Measurements from ENCODE around the gene PEAR1.

The PEAR1 gene

DNA sequence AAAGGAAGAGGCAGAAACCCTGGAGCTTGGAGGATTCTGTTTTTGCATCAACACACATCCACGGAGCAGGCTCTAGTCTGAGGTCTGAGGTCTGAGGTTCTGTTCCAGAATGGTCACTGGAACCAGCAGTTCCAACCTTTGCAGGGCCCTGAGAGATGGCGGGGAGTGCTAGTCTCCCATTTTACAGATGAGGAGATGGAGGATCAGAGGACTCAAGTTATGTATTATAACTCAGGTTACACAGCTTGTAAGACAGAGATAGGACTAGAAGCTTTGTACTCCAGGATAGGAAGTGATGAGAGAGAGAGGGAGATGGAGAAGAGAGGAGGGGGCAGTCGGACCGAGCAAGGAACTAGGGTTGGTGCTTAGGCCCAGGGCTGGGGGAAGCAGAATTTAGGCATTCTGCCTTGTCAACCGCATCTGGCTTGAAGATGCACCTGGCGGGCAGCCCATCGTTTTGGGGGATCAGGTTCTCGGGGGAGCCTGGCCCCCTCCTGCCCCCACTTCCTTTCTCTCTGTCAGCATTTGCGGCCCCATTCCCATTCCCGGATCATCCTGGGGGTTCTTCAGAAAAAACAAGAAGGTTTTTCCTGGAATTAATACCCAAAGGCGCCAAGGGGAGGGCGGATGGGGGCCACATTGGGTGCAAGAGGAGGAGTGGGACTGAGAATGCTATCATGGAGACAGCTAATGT, 5.6 kb downstream of the PEAR1 start:
- in situ Hi-C loops (cut with MboI; ENCODE audit: low sequenced_read_pairs) = no loop called here

DNA sequence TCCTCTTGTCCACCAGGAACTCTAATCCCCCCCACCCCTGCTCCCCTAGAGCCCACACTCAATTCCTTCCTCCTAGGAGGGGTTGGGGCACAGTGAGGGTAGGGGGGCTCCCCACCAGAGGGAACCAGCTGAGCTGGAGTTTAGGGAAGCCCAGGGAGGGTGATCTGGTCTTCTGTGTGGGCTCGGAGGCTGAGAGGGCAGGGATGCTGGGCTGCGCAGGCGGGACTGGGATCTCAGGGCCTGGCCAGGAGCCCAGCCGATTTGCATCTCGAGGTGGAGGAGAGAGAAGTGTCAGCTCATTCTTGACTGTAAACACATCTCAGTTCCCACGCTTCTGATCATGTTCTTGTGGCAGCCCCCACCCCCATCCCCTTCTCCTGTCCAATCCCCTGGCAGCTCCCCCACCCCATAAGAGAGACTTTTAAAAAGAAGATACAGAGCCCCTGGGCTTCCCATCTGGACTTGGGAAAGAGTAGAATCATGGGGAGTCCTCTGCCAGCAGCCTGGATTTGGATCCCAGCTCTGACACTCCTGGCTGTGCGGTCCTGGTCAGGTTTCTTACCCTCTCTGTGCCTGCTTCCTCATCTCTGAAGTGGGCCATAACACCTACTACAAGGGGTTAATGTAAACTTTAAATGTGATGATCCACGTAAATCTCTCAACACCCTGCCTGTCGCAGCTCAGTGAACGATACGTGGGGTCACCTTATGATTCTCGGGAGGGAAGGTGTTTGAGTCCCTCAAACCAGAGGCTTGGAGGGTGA, 6.6 kb downstream of the PEAR1 start:
- in situ Hi-C loops (cut with MboI; ENCODE audit: low sequenced_read_pairs) = no loop called here

- in situ Hi-C loops (cut with MboI; ENCODE audit: low sequenced_read_pairs) = no loop called here
These were observed 7.5 kb downstream of the PEAR1 start for GRCh38 chr1:156900896-156901589.

DNA sequence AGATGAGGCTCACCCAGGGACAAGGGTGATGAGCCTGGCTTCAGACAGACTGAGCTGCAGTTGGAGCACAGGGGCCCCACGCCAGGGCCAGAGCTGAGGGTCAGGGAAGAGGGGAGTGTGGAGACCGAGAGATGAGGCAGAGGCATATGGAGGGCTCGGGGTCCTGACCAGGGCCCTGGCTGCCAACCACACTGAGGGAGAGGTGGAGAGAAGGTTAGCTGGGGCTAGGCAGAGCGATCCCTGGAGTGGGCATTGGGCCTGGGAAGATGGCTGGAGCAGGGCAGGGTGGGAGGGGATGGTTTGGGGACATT, 8.0 kb downstream of the PEAR1 start:
- in situ Hi-C loops (cut with MboI; ENCODE audit: low sequenced_read_pairs) = no loop called here

GRCh38 chr1:156901966-156902915, 8.7 kb downstream of the PEAR1 start:
- in situ Hi-C loops (cut with MboI; ENCODE audit: low sequenced_read_pairs) = no loop called here

DNA sequence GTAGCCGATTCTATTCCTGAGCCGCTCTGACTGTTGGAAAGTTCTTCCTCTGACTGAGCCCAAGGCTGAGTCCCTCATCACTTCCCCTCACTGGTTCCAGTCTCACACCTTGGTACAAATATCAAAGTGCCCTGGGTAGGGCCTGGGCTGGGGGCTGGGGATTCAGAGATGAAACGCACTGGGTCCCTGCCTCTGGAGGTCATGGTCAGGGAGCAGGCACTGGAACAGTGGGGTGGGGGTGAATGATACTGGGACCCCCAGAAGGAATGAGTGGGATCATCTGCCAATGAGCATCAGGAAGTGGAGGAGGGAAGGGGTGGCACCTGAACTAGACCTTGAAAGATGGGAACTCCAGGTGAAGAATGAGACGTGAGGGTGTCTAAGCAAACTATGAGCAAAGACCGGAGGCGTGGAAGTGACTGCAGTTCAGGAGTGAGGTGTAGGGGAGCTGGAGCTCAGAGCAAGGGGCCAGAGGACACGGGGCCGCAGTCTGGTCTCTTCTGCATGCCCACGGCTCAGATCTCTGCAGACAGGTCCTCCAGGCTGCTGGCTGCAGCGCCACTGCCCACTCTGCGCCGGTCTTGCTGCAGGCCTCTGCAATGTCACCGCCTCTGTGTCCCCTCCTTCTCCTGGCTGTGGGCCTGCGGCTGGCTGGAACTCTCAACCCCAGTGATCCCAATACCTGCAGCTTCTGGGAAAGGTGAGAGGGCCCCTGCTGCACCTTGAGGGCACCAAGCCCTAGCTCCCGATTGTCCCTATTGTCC, 10.0 kb downstream of the PEAR1 start:
- in situ Hi-C loops (cut with MboI; ENCODE audit: low sequenced_read_pairs) = no loop called here

- in situ Hi-C loops (cut with MboI; ENCODE audit: low sequenced_read_pairs) = no loop called here
These were observed 10.9 kb downstream of the PEAR1 start for GRCh38 chr1:156904187-156904959.

- in situ Hi-C loops (cut with MboI; ENCODE audit: low sequenced_read_pairs) = no loop called here
These were observed 11.7 kb downstream of the PEAR1 start for GRCh38 chr1:156905176-156905575.

DNA sequence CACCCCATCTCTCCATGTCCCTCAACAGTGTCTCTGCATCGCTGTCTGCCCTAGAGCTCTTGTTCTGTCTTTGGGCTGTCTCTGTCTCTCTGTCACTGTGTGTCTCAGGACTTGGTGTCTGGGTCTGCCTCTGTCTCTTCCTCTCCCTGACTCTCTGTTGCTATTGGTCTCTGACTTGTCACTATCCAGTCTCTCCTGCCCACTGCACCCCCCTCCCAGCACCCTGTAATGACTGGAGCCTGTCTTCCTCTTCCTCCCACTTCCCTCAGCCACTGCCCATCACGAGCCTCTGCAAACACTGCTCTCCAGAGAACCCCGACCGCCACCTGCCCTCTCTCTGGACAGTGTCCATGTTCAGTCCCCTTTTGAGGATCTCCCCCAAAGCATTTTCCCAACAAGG, 12.1 kb downstream of the PEAR1 start:
- in situ Hi-C loops (cut with MboI; ENCODE audit: low sequenced_read_pairs) = no loop called here

DNA sequence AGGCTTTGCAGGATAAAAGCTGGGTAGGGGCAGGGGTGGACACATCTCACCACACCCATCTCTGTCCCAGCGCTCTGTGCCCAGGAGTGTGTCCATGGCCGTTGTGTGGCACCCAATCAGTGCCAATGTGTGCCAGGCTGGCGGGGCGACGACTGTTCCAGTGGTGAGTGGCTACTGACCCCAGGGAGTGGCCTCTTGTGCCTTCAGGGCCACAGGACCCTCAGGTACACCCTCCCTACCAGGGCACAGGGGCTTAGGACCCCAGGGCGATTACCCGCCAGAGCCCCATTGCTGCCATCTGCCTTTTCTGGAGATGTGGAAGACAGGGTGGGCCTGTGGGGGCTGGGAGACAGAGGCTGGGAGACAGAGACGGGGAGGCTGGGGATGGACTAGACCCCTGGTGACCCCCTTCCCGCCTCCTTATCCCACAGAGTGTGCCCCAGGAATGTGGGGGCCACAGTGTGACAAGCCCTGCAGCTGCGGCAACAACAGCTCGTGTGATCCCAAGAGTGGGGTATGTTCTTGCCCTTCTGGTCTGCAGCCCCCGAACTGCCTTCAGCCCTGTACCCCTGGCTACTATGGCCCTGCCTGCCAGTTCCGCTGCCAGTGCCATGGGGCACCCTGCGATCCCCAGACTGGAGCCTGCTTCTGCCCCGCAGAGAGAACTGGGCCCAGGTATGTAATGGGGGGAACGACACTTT, 12.8 kb downstream of the PEAR1 start:
- in situ Hi-C loops (cut with MboI; ENCODE audit: low sequenced_read_pairs) = no loop called here

- in situ Hi-C loops (cut with MboI; ENCODE audit: low sequenced_read_pairs) = no loop called here
These were observed 15.0 kb downstream of the PEAR1 start for GRCh38 chr1:156908541-156908940.

DNA sequence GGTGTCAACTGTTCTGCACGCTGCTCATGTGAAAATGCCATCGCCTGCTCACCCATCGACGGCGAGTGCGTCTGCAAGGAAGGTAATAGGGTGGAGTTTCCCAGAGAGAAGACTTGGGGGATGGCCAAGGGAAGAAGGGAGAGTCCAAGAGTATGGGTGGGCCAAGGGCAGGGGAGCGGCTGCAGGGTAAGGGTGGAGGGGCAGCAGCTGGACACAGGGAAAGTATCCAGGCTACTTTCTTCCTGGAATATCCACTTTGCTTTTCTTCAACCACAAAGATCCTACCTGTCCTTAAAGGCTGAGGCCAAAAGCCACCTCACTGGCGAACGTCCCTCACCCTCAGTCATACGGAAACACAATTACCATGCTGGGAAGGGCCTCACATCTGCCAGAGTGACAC, 15.4 kb downstream of the PEAR1 start:
- in situ Hi-C loops (cut with MboI; ENCODE audit: low sequenced_read_pairs) = no loop called here

GRCh38 chr1:156909671-156910070, 16.2 kb downstream of the PEAR1 start:
- in situ Hi-C loops (cut with MboI; ENCODE audit: low sequenced_read_pairs) = no loop called here

GRCh38 chr1:156910309-156910782, 16.8 kb downstream of the PEAR1 start:
- in situ Hi-C loops (cut with MboI; ENCODE audit: low sequenced_read_pairs) = no loop called here

GRCh38 chr1:156911577-156912298, 18.2 kb downstream of the PEAR1 start:
- in situ Hi-C loops (cut with MboI; ENCODE audit: low sequenced_read_pairs) = no loop called here

- in situ Hi-C loops (cut with MboI; ENCODE audit: low sequenced_read_pairs) = no loop called here
These were observed 18.8 kb downstream of the PEAR1 start for GRCh38 chr1:156912310-156912709.

- in situ Hi-C loops (cut with MboI; ENCODE audit: low sequenced_read_pairs) = no loop called here
These were observed 19.6 kb downstream of the PEAR1 start for GRCh38 chr1:156912861-156913808.
